Adipocyte (in vitro differentiated cells): ENCODE results near the gene SNX19.
A peak's percentile ranks its signal among the peaks of the same experiment; 100 is the strongest.

Experiments
- DNase-seq: peaks from one replicate; pipeline ENCODE4 v3.0.0-alpha.2; 2015; ENCODE audit warnings: low read depth
- H3K27me3 ChIP-seq: replicated peaks from 2 replicates; pipeline ENCODE4 v1.7.0; 2013; ENCODE audit warnings: mild to moderate bottlenecking, low read length, moderate library complexity; ENCODE audit not compliant: control insufficient read depth, insufficient read depth
- H3K36me3 ChIP-seq: 2 replicates; pipeline ENCODE4 v1.7.0; 2013; ENCODE audit warnings: low read length, mild to moderate bottlenecking, moderate library complexity; ENCODE audit not compliant: control insufficient read depth, insufficient read depth, severe bottlenecking
- H3K4me1 ChIP-seq: 2 replicates; pipeline ENCODE4 v1.7.0; 2013; ENCODE audit warnings: mild to moderate bottlenecking, low read length, moderate library complexity; ENCODE audit not compliant: control insufficient read depth, insufficient read depth
- H3K4me3 ChIP-seq: 2 replicates; pipeline ENCODE4 v1.7.0; 2013; ENCODE audit warnings: mild to moderate bottlenecking, low read length, moderate library complexity
- H3K9ac ChIP-seq: 2 replicates; pipeline ENCODE4 v1.7.0; 2013; ENCODE audit warnings: mild to moderate bottlenecking, low read length, moderate library complexity
- H3K9me3 ChIP-seq: 2 replicates; pipeline ENCODE4 v1.7.0; 2013; ENCODE audit warnings: mild to moderate bottlenecking, low read length, moderate library complexity; ENCODE audit not compliant: control insufficient read depth

SNX19 gene

GRCh38 chr11:130854483-130854882 is 61.8 kb downstream of the SNX19 start:
- Histone ChIP-seq H3K9me3 (no peaks in the 10 kb centered on the region), H3K4me3 (no peak overlapping the region), H3K27me3 (no peaks in the 10 kb centered on the region), H3K9ac (no peak overlapping the region), H3K36me3 (no peaks in the 10 kb centered on the region), H3K4me1 (peaks cover 7% of the 10 kb centered on the region)
- no peak for DNase-seq

- Histone ChIP-seq H3K4me1 (peaks cover 18% of the 10 kb centered on the region), H3K9me3 (no peaks in the 10 kb centered on the region), H3K4me3 (no peak overlapping the region), H3K9ac (no peak overlapping the region), H3K27me3 (no peaks in the 10 kb centered on the region), H3K36me3 (no peaks in the 10 kb centered on the region)
- no peak for DNase-seq
Measured at GRCh38 chr11:130852589-130852988, 63.7 kb downstream of the SNX19 start.

- H3K4me1 ChIP-seq = peaks cover 18% of the 10 kb centered on the region
- H3K9ac ChIP-seq = no peak overlapping the region
- no peak overlapping the region for H3K4me3 ChIP-seq
- no peaks in the 10 kb centered on the region for H3K36me3 ChIP-seq
- DNase-seq = no peak
- no peaks in the 10 kb centered on the region for H3K9me3 ChIP-seq
- H3K27me3 ChIP-seq = no peaks in the 10 kb centered on the region
Measured at GRCh38 chr11:130850185-130850944, 65.9 kb downstream of the SNX19 start.

- peak; percentile 81 for DNase-seq
- Histone ChIP-seq H3K9ac (no peak overlapping the region), H3K36me3 (no peaks in the 10 kb centered on the region), H3K4me3 (no peak overlapping the region), H3K27me3 (no peaks in the 10 kb centered on the region), H3K9me3 (no peaks in the 10 kb centered on the region), H3K4me1 (peaks cover 18% of the 10 kb centered on the region)
Measured at GRCh38 chr11:130849215-130849568, 67.1 kb downstream of the SNX19 start.

GRCh38 chr11:130848361-130849214 is 67.7 kb downstream of the SNX19 start:
- Histone ChIP-seq H3K4me3 (no peak overlapping the region), H3K36me3 (no peaks in the 10 kb centered on the region), H3K27me3 (no peaks in the 10 kb centered on the region), H3K9me3 (no peaks in the 10 kb centered on the region), H3K4me1 (peaks cover 18% of the 10 kb centered on the region), H3K9ac (peak overlapping the region; percentile 11)
- no peak for DNase-seq

GRCh38 chr11:130847517-130847916 is 68.8 kb downstream of the SNX19 start:
- Histone ChIP-seq H3K4me3 (no peak overlapping the region), H3K9ac (no peak overlapping the region), H3K36me3 (no peaks in the 10 kb centered on the region), H3K4me1 (peaks cover 18% of the 10 kb centered on the region), H3K27me3 (no peaks in the 10 kb centered on the region), H3K9me3 (no peaks in the 10 kb centered on the region)
- DNase-seq = peak; percentile 87

GRCh38 chr11:130846606-130847005 is 69.7 kb downstream of the SNX19 start:
- Histone ChIP-seq H3K36me3 (no peaks in the 10 kb centered on the region), H3K27me3 (no peaks in the 10 kb centered on the region), H3K9ac (no peak overlapping the region), H3K9me3 (no peaks in the 10 kb centered on the region), H3K4me3 (no peak overlapping the region), H3K4me1 (peaks cover 19% of the 10 kb centered on the region)
- DNase-seq = no peak

GRCh38 chr11:130842001-130842400 is 74.3 kb downstream of the SNX19 start:
- Histone ChIP-seq H3K9me3 (no peaks in the 10 kb centered on the region), H3K36me3 (no peaks in the 10 kb centered on the region), H3K4me1 (peaks cover 25% of the 10 kb centered on the region), H3K4me3 (no peak overlapping the region), H3K27me3 (no peaks in the 10 kb centered on the region), H3K9ac (no peak overlapping the region)
- DNase-seq = no peak

GRCh38 chr11:130840679-130841078 is 75.6 kb downstream of the SNX19 start:
- peak; percentile 42 for DNase-seq

GRCh38 chr11:130839981-130840666 is 76.2 kb downstream of the SNX19 start:
- Histone ChIP-seq H3K36me3 (no peaks in the 10 kb centered on the region), H3K9ac (peak overlapping the region; percentile 37), H3K27me3 (no peaks in the 10 kb centered on the region), H3K4me1 (peaks cover 25% of the 10 kb centered on the region), H3K9me3 (no peaks in the 10 kb centered on the region), H3K4me3 (peak overlapping the region; percentile 54)
- DNase-seq = peak; percentile 87

More at GRCh38 chr11:130840679-130841078, 75.6 kb downstream of the SNX19 start:
- peaks cover 25% of the 10 kb centered on the region for H3K4me1 ChIP-seq
- no peaks in the 10 kb centered on the region for H3K36me3 ChIP-seq
- H3K9ac ChIP-seq = peak overlapping the region; percentile 37
- H3K4me3 ChIP-seq = peak overlapping the region; percentile 54
- H3K9me3 ChIP-seq = no peaks in the 10 kb centered on the region
- no peaks in the 10 kb centered on the region for H3K27me3 ChIP-seq

- H3K9ac ChIP-seq = no peak overlapping the region
- peaks cover 25% of the 10 kb centered on the region for H3K4me1 ChIP-seq
- H3K36me3 ChIP-seq = no peaks in the 10 kb centered on the region
- no peak for DNase-seq
- H3K4me3 ChIP-seq = no peak overlapping the region
- H3K9me3 ChIP-seq = no peaks in the 10 kb centered on the region
- no peaks in the 10 kb centered on the region for H3K27me3 ChIP-seq
Measured at GRCh38 chr11:130837194-130837593, 79.1 kb downstream of the SNX19 start.
